Mammary epithelial cell (primary cell): ENCODE data around the gene ROCK2.

Experiments
- EZH2 ChIP-seq: IDR thresholded peaks from 2 replicates; pipeline ENCODE4 v1.6.1; 2012; ENCODE audit warnings: low read length, inconsistent platforms, borderline replicate concordance
- TF ChIP-seq, protein P1 (sequence below), 2 donors: IDR thresholded peaks in 1 of 2; conservative IDR thresholded peaks in 1 of 2; 2 replicates each; pipeline ENCODE4 v1.5.1; 2011 to 2012; ENCODE audit warnings: inconsistent platforms in 2 of 2, low read length in 2 of 2, mild to moderate bottlenecking in 2 of 2, control low read depth in 1 of 2, low read depth in 1 of 2; ENCODE audit not compliant: insufficient read depth in 1 of 2; ENCODE audit errors: extremely low read depth in 1 of 2

DNA sequence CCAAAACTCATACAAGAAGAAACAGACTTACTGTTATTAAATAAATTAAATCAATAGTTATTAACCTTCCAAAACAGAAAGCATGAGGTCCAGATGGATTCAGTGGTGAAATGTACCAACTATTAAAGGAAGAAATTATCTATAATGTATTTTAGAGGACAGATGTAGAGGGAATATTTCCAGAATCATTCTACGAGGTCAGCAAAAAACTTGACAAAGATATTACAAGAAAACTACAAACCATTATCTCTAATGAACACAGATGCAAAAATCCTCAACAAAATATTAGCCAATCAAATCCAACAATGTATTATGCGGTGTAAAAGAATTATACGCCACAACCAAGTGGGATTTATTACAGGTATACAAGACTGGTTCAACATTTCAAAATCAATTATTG lies 63.7 kb downstream of the ROCK2 start:
- TF ChIP-seq, protein P1, sequence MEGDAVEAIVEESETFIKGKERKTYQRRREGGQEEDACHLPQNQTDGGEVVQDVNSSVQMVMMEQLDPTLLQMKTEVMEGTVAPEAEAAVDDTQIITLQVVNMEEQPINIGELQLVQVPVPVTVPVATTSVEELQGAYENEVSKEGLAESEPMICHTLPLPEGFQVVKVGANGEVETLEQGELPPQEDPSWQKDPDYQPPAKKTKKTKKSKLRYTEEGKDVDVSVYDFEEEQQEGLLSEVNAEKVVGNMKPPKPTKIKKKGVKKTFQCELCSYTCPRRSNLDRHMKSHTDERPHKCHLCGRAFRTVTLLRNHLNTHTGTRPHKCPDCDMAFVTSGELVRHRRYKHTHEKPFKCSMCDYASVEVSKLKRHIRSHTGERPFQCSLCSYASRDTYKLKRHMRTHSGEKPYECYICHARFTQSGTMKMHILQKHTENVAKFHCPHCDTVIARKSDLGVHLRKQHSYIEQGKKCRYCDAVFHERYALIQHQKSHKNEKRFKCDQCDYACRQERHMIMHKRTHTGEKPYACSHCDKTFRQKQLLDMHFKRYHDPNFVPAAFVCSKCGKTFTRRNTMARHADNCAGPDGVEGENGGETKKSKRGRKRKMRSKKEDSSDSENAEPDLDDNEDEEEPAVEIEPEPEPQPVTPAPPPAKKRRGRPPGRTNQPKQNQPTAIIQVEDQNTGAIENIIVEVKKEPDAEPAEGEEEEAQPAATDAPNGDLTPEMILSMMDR (conservative IDR thresholded peaks at IDR 0.05 in 1 of 2, IDR thresholded peaks at IDR 0.05 in 1 of 2; ENCODE audit: extremely low read depth in 1 of 2, insufficient read depth in 1 of 2, low read depth in 1 of 2, low read length in 2 of 2), result no peak
- no peak for TF ChIP-seq EZH2
